ENCODE results near the gene FXN. TPM values are rescaled to one million over a fixed set of nuclear protein-coding genes. Genes with fewer than 3 reads are reported as not detected.
"Not testable (repeated sequence)": the region's sequence is repeated elsewhere in the genome, so short reads cannot be mapped to it uniquely, and the experiment has no call there.

The FXN gene
- total RNA-seq, 2 donors from 2014 or later, result 10.5 to 24.6 TPM

DNA sequence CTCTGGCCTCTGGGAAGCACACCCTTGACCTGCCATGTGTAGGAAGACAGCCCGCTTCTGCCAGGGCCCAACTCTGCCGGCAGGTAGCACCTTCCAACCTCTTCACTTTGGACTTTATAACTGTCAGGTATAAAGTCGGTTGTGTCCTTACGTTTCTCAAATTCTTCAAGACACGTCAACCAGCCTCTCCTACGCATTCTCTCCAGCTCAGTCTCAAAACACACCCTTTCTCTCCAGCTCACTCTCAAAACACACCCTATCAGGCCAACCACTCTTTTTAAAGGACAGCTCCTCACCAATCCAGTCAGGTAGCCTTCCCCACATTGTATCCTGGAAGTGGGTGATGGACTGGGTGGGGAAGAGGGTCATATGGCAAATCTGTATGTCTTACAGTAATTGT lies 13.5 kb downstream of the FXN start:
- no peaks in the 10 kb centered on the region for H3K9me3 ChIP-seq
- peaks cover 32% of the 10 kb centered on the region for H3K36me3 ChIP-seq
- no peak for DNase-seq (ENCODE audit: low spot score)
- TF ChIP-seq, protein P1, sequence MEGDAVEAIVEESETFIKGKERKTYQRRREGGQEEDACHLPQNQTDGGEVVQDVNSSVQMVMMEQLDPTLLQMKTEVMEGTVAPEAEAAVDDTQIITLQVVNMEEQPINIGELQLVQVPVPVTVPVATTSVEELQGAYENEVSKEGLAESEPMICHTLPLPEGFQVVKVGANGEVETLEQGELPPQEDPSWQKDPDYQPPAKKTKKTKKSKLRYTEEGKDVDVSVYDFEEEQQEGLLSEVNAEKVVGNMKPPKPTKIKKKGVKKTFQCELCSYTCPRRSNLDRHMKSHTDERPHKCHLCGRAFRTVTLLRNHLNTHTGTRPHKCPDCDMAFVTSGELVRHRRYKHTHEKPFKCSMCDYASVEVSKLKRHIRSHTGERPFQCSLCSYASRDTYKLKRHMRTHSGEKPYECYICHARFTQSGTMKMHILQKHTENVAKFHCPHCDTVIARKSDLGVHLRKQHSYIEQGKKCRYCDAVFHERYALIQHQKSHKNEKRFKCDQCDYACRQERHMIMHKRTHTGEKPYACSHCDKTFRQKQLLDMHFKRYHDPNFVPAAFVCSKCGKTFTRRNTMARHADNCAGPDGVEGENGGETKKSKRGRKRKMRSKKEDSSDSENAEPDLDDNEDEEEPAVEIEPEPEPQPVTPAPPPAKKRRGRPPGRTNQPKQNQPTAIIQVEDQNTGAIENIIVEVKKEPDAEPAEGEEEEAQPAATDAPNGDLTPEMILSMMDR (IDR thresholded peaks at IDR 0.05), result no peak
- no peak overlapping the region for H3K4me3 ChIP-seq
- no peak overlapping the region for H3K27ac ChIP-seq
- H3K27me3 ChIP-seq, result no peaks in the 10 kb centered on the region
- H3K4me1 ChIP-seq, result peaks cover 0 to 28% of the 10 kb centered on the region in 2 donors

DNA sequence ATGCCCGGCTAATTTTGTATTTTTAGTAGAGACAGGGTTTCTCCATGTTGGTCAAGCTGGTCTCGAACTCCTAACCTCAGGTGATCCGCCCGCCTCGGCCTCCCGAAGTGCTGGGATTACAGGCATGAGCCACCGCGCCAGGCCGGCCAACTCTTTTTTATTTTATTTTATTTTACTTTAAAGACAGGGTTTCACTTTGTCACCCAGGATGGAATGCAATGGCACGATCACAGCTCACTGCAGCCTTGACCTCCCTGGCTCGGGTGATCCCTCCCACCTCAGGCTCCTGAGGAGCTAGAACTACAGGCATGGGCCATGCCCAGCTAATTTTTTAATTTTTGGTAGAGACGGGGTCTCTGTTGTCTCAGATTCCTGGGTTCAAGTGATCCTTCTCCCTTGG lies 15.4 kb downstream of the FXN start:
- H3K4me1 ChIP-seq, result peaks cover 0 to 20% of the 10 kb centered on the region in 2 donors
- not testable (repeated sequence) for H3K27ac ChIP-seq; H3K27me3 ChIP-seq; DNase-seq (ENCODE audit: low spot score); H3K4me3 ChIP-seq; H3K9me3 ChIP-seq
- H3K36me3 ChIP-seq, result peaks cover 38% of the 10 kb centered on the region

DNA sequence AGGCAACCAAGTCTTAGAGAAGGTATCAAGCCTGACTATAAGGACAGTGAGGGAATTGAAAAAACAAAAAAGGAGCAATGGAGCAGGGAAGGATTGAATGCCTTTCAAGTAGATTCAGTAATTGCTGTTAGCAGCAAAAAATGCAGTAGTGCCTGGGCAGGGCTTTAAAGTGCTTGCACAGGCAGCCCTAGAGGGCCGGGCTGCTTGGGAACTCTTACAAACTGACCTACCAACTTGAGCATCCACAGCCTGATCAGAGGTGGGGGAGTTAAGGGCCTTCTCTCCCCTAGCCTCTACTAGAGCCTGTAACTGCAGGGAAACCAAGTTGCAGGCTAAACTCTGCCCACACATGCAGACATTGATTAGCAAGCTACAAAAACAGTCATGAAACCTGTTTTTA lies 19.4 kb downstream of the FXN start:
- peaks cover 13% of the 10 kb centered on the region for H3K36me3 ChIP-seq
- no peaks in the 10 kb centered on the region for H3K27me3 ChIP-seq
- H3K27ac ChIP-seq, result no peak overlapping the region
- H3K9me3 ChIP-seq, result no peaks in the 10 kb centered on the region
- TF ChIP-seq, protein P1 (IDR thresholded peaks at IDR 0.05), result no peak
- no peak overlapping the region for H3K4me3 ChIP-seq
- DNase-seq (ENCODE audit: low spot score), result no peak
- peaks cover 0 to 8% of the 10 kb centered on the region in 2 donors for H3K4me1 ChIP-seq

DNA sequence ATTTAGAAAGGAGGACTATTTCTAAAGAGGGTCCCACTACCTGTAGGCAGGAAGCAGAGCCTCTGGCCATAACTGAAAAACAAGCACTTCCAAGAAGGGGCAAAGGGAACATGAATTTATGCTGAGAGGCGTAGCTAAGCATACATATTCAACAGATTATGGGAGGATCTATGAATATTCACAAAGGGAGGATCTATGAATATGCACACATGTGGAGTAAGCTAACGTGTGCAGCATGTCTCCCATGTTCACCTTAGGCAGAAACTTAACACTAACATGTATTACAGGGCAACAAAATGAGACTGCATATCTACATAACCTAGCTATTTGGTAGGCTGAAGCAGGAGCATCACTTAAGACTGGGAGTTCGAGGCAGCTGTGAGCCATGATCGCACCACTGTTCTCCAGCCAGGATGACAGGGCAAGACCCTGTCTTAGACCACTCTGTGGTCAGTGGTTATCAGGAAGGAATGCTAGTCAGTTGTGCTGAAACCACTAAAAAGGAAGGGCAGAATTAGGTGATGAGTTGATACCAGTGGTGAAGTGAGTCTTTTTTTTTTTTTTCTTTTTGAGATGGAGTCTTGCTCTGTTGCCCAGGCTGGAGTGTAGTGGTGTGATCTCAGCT lies 20.8 kb downstream of the FXN start:
- H3K4me3 ChIP-seq, result no peak overlapping the region
- DNase-seq (ENCODE audit: low spot score), result no peak
- TF ChIP-seq, protein P1 (IDR thresholded peaks at IDR 0.05), result no peak
- H3K27me3 ChIP-seq, result no peaks in the 10 kb centered on the region
- H3K27ac ChIP-seq, result no peak overlapping the region
- H3K9me3 ChIP-seq, result no peaks in the 10 kb centered on the region
- H3K36me3 ChIP-seq, result peaks cover 13% of the 10 kb centered on the region
- peaks cover 0 to 8% of the 10 kb centered on the region in 2 donors for H3K4me1 ChIP-seq

DNA sequence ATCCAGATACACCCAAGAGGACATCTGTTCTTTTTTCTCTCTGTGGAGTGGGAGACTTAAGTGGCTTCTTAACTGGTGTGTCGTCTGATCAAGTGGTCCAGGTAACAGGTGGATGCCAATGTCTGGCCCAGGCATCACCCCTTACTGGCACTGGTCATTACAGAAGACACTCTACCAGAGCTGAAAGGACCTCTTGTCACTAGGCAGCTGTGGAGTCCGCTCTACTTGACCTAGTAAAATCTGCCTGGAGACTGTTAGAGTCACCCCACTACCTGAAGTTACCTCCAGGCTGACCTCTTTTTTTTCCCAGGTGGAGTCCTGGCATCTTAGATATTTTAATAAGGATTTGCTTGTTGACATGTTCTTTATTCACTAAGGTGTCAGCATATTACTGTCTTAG lies 22.5 kb downstream of the FXN start:
- H3K27ac ChIP-seq, result no peak overlapping the region
- TF ChIP-seq, protein P1 (IDR thresholded peaks at IDR 0.05), result no peak
- H3K4me3 ChIP-seq, result no peak overlapping the region
- H3K27me3 ChIP-seq, result no peaks in the 10 kb centered on the region
- H3K4me1 ChIP-seq, result peaks cover 0 to 8% of the 10 kb centered on the region in 2 donors
- DNase-seq (ENCODE audit: low spot score), result no peak
- H3K36me3 ChIP-seq, result peaks cover 11% of the 10 kb centered on the region
- no peaks in the 10 kb centered on the region for H3K9me3 ChIP-seq

DNA sequence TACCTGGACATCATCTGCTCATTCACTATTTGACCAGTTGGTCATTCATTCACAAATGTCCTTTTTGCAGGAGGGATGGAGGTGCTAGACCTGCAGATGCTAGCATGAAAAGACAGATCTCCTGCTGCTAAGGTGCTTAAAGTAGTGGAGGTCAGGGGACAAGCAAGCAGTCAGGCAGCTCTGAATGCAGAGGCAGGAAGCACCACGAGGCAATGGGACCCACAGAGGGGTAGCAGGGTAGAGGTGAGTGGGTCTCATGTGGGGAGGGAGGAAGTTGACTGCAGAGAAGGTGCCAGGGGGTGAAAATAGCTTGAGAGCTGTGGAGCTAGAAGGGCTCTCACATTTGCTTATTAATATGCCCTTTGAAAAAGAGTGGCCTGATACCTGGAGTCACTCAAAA lies 25.2 kb downstream of the FXN start:
- Histone ChIP-seq H3K27me3 (no peaks in the 10 kb centered on the region), H3K4me3 (no peak overlapping the region), H3K27ac (no peak overlapping the region), H3K4me1 (no peaks in the 10 kb centered on the region), H3K9me3 (no peaks in the 10 kb centered on the region), H3K36me3 (no peaks in the 10 kb centered on the region)
- DNase-seq (ENCODE audit: low spot score), result no peak
- TF ChIP-seq, protein P1 (IDR thresholded peaks at IDR 0.05), result no peak

Measured in right atrium auricular region (tissue), 2 donors.